ENCODE data around the gene NAALADL2.

Gene NAALADL2

DNA sequence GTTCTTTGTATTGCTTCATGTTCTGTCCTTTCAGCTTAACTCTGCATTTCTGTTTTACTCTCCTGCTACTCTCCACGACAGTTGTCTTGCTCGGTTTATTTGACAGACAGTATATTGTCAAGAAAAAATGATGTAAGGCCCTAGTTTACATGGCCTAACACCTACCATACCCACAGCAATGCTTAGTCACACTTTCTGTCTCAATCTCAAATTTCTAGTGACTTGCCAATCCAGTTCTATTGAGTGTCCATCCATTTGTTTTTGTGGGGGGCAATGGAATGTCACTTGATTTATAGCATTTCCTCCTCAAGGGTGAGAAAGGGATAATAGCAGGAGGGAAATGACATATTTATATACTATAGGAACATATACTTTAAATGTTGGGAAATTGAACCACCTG is 676.2 kb downstream of the NAALADL2 start:
- H3K36me3 Mint-ChIP-seq (ENCODE audit: low read depth): no peaks in the 10 kb centered on the region

DNA sequence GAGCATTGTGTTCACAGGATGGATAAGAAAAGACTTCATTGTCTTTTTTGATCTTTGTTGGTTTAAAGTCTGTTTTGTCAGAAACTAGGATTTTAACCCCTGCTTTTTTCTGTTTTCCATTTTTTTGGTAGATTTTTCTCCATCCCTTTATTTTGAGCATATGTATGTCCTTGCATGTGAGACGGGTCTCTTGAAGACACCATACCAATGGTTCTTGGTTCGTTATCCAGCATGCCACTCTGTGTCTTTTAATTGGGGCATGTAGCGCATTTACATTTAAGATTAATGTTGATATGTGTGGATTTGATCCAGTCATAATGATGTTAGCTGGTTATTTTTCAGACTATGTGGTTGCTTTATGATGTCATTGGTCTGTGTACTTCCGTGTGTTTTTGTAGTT is 687.0 kb downstream of the NAALADL2 start:
- TF ChIP-seq, protein P1, sequence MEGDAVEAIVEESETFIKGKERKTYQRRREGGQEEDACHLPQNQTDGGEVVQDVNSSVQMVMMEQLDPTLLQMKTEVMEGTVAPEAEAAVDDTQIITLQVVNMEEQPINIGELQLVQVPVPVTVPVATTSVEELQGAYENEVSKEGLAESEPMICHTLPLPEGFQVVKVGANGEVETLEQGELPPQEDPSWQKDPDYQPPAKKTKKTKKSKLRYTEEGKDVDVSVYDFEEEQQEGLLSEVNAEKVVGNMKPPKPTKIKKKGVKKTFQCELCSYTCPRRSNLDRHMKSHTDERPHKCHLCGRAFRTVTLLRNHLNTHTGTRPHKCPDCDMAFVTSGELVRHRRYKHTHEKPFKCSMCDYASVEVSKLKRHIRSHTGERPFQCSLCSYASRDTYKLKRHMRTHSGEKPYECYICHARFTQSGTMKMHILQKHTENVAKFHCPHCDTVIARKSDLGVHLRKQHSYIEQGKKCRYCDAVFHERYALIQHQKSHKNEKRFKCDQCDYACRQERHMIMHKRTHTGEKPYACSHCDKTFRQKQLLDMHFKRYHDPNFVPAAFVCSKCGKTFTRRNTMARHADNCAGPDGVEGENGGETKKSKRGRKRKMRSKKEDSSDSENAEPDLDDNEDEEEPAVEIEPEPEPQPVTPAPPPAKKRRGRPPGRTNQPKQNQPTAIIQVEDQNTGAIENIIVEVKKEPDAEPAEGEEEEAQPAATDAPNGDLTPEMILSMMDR (IDR thresholded peaks at IDR 0.05; ENCODE audit: unreplicated experiment in 3 of 3): no peak
- no peak overlapping the region for H3K4me3 Mint-ChIP-seq
- no peaks in the 10 kb centered on the region for H3K27me3 Mint-ChIP-seq (ENCODE audit: low read depth)
- peaks cover 22% of the 10 kb centered on the region for H3K36me3 Mint-ChIP-seq (ENCODE audit: low read depth)
- no peaks in the 10 kb centered on the region for H3K4me1 Mint-ChIP-seq
- H3K9me3 Mint-ChIP-seq: peaks cover 19% of the 10 kb centered on the region
- H3K27ac Mint-ChIP-seq: no peak overlapping the region

More for the DNA sequence above, 676.2 kb downstream of the NAALADL2 start:
- Mint-ChIP-seq H3K9me3 (peaks cover 4% of the 10 kb centered on the region), H3K4me3 (no peak overlapping the region), H3K4me1 (no peaks in the 10 kb centered on the region), H3K27me3 (ENCODE audit: low read depth) (peaks cover under 1% of the 10 kb centered on the region), H3K27ac (no peak overlapping the region)
- TF ChIP-seq, protein P1 (IDR thresholded peaks at IDR 0.05; ENCODE audit: unreplicated experiment in 3 of 3): no peak

DNA sequence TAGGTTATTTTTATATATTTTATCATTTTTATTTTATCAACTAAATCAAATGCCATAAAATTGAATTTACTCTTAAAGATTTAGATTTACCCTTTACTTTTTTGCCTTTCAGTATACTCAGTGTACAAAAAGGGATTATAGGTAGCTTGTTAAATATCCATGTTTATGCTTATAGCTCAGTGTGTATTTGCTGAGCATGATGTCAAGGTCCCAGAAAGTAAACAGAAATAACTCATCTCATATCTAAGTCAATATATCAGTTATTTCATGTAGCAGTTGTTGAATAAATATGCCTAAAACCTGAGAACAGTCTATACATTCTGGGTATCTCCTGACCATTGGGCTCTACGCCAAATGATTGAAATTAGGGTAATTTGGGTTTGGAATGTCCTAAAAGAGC is 693.8 kb downstream of the NAALADL2 start:
- no peaks in the 10 kb centered on the region for H3K36me3 Mint-ChIP-seq (ENCODE audit: low read depth)
- no peak overlapping the region for H3K4me3 Mint-ChIP-seq
- H3K27me3 Mint-ChIP-seq (ENCODE audit: low read depth): peaks cover 3% of the 10 kb centered on the region
- TF ChIP-seq, protein P1 (IDR thresholded peaks at IDR 0.05; ENCODE audit: unreplicated experiment in 3 of 3): no peak
- H3K27ac Mint-ChIP-seq: no peak overlapping the region
- H3K4me1 Mint-ChIP-seq: no peaks in the 10 kb centered on the region
- H3K9me3 Mint-ChIP-seq: no peaks in the 10 kb centered on the region

DNA sequence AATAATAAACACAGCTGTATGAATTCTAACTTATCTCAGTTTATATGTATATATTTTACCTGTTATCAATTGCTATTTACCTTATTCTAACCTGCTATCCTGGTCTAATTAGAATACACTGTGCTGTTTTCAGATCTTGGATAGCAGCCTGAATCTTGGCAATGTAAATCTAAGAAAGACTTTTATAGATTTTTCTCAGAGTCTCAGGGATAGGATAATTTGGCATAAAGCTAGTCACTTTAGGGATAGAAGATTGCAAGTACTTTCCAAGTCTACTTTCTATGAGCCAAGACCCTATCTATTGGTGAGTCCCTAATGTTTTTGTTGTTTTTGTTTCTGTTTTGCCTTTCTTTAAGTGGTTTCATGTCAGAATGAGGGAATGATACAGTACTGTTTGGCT is 695.7 kb downstream of the NAALADL2 start:
- Mint-ChIP-seq H3K27me3 (ENCODE audit: low read depth) (peaks cover 3% of the 10 kb centered on the region), H3K36me3 (ENCODE audit: low read depth) (peaks cover 1% of the 10 kb centered on the region), H3K9me3 (peaks cover 9% of the 10 kb centered on the region), H3K27ac (no peak overlapping the region), H3K4me3 (no peak overlapping the region), H3K4me1 (no peaks in the 10 kb centered on the region)
- TF ChIP-seq, protein P1 (IDR thresholded peaks at IDR 0.05; ENCODE audit: unreplicated experiment in 3 of 3): no peak

DNA sequence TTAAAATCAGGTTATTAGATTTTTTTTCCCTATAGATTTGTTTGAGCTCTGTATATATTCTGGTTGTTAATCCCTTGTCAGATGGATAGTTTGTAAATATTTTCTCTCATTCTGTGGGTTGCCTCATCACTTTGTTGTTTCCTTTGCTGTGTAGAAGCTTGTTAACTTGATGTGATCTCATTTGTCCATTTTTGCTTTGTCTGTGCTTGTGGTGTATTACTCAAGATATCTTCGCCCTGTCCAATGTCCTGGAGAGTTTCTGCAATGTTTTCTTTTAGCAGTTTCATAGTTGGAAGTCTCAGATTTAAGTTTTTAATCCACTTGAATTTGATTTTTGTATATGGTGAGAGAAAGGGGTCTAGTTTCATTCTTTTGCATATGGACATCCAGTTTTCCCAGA is 699.1 kb downstream of the NAALADL2 start:
- Mint-ChIP-seq H3K27ac (no peak overlapping the region), H3K36me3 (ENCODE audit: low read depth) (peaks cover 7% of the 10 kb centered on the region), H3K4me1 (no peaks in the 10 kb centered on the region), H3K27me3 (ENCODE audit: low read depth) (no peaks in the 10 kb centered on the region), H3K4me3 (no peak overlapping the region), H3K9me3 (peaks cover 14% of the 10 kb centered on the region)
- TF ChIP-seq, protein P1 (IDR thresholded peaks at IDR 0.05; ENCODE audit: unreplicated experiment in 3 of 3): no peak

DNA sequence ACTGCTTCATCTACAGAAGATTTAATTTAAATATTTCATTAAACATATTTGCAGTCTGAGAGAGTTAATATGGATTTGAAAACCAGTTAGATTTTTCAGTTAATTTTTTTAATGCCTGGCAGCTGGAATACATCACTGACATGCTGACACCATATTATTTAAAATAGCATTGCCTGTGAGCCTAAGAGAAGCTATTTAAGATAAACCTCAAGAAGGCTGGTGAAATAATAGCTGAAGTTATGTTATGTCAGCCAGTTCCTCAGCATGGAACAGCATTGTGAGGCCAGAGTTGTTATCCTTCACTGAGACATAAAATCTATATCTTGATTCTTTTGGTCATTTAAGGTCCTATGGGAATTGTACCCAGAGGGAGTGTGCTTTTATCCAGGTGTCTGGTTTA is 705.2 kb downstream of the NAALADL2 start:
- H3K27me3 Mint-ChIP-seq (ENCODE audit: low read depth): no peaks in the 10 kb centered on the region
- peaks cover 6% of the 10 kb centered on the region for H3K9me3 Mint-ChIP-seq
- H3K27ac Mint-ChIP-seq: peak overlapping the region in 1 of 3 experiments; percentile 56
- H3K4me3 Mint-ChIP-seq: no peak overlapping the region
- peaks cover 7% of the 10 kb centered on the region for H3K36me3 Mint-ChIP-seq (ENCODE audit: low read depth)
- TF ChIP-seq, protein P1 (IDR thresholded peaks at IDR 0.05; ENCODE audit: unreplicated experiment in 3 of 3): no peak
- H3K4me1 Mint-ChIP-seq: no peaks in the 10 kb centered on the region
